Measurements from ENCODE around the gene NDOR1. TPM values are rescaled to one million over a fixed set of nuclear protein-coding genes. Genes with fewer than 3 reads are reported as not detected.
A peak's percentile ranks its signal among the peaks of the same experiment; 100 is the strongest.

Gene NDOR1
- total RNA-seq (2022) (29.0 and 31.8 TPM in 2 replicates), Bru-seq, nascent RNA (percentile 67 among the genes with signal in this experiment), BruChase-seq, experiment 1, labeled RNA remaining after a 2-hour chase (percentile 69 among the genes with signal in this experiment), BruChase-seq, experiment 2, labeled RNA remaining after a 6-hour chase (percentile 77 among the genes with signal in this experiment)
- long read RNA-seq, transcript NDOR1-201 (14 exons, 1,794 nt), result major isoform, 8 of 42 reads
- long read RNA-seq, partial matches to known transcripts, result 15 of 42 reads
- long read RNA-seq, other reads (novel, unspliced or antisense), result 17 of 42 reads

DNA sequence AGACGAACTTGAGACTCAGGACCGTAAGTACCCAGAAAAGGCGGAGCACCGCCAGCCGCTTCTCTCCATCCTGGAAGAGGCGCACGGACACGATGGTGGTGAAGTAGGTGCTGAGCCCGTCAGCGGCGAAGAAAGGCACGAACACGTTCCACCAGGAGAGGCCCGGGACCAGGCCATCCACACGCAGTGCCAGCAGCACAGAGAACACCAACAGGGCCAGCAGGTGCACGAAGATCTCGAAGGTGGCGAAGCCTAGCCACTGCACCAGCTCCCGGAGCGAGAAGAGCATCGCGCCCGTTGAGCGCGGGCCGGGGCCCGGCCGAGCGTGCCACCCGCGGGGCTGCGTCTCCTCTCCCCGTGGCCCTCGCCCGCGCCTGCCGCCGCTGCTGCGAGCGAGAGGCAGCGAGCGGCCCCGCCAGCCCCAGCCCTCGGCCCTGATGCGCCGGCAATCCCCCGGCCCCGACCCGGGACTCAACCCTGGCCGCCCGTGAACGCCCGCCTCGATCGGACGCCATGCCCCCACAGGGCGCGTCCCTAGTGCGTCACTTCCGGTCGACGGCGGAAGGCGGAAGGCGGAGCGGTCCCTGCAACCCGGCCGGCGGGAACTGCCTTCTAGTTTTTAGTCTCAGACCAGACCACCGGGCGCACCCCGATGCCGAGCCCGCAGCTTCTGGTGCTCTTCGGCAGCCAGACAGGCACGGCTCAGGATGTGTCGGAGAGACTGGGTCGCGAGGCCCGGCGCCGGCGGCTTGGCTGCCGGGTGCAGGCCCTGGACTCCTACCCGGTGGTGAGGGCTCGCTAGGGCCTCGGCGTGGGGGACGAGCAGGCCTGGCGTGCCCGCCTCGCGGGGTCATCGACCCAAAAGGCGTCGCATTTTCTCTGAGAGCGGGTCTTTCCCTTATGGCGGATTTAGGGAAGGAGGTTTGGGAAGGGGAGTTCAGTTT is at the start of gene NDOR1, which contains the start of gene TMEM203:
Gene NDOR1, plus strand, starts transcription at position 575 of the 944 bp plus-strand sequence. Its CDS starts 78 bp downstream, at position 653.
Gene TMEM203, minus strand, starts transcription at position 523 of the 944 bp plus-strand sequence. Its CDS starts 234 bp downstream, at position 289.
- H3K4me3 Mint-ChIP-seq (ENCODE audit: unreplicated experiment), result peak within 1 kb of the TSS; percentile 92
- intact Hi-C loops (cut with micrococcal nuclease; ENCODE audit: unreplicated experiment), result no loop called here
- DNase-seq, result peak; percentile 88 to 91

DNA sequence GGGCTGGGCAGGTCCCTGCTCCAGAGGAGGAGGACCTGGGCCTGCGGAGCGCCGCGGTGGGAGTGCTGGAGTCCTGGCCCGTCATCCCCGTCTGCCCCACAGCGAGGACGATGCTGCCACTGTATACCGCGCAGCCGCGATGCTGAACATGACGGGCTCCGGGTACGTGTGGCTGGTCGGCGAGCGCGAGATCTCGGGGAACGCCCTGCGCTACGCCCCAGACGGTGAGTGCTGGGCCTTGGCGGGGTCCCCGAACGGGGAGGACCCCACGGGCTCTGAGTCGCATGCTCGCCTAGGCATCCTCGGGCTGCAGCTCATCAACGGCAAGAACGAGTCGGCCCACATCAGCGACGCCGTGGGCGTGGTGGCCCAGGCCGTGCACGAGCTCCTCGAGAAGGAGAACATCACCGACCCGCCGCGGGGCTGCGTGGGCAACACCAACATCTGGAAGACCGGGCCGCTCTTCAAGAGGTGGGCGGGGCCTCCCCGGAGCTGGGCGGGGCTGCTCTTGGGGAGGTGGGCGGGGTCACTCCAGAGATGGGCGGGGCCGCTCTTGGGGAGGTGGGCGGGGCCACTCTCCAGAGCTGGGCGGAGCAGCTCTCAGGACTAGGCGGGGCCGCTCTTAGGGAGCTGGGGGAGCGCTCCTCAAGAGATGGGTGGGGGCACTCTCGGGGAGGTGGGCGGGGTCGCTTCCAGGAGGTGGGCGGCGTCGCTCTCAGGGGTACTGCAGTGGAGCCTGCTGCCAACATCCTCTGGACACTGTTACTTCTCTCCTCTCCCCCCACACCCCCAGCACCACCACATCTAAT is 48.7 kb upstream of the NDOR1 start:
- Histone ChIP-seq H3K4me3 (ENCODE audit: low read depth, low read length) (no peak overlapping the region), H3K27me3 (replicated peaks; ENCODE audit: control insufficient read depth, insufficient read depth, low read length) (no peaks in the 10 kb centered on the region; the same call in none of the 2 replicates), H3K4me1 (no peaks in the 10 kb centered on the region), H3K9me3 (no peaks in the 10 kb centered on the region), H3K36me3 (ENCODE audit: control insufficient read depth, insufficient read depth, low read length) (no peaks in the 10 kb centered on the region)
- no peak for DNase-seq
- peaks cover 8% of the 10 kb centered on the region for H3K27me3 Mint-ChIP-seq (ENCODE audit: insufficient read depth, unreplicated experiment)
- H3K27ac Mint-ChIP-seq (ENCODE audit: unreplicated experiment), result no peak overlapping the region
- ChIA-PET POLR2A (no interaction called here), CTCF (no interaction called here)
- BruUV-seq (replicated peaks), result no TSS peak
- no peaks in the 10 kb centered on the region for H3K36me3 Mint-ChIP-seq (ENCODE audit: insufficient read depth, unreplicated experiment)
- H3K9me3 Mint-ChIP-seq (ENCODE audit: unreplicated experiment), result no peaks in the 10 kb centered on the region
- H3K4me1 Mint-ChIP-seq (ENCODE audit: low read depth, unreplicated experiment), result no peaks in the 10 kb centered on the region
- H3K4me3 Mint-ChIP-seq (ENCODE audit: unreplicated experiment), result no peak overlapping the region
- TF ChIP-seq, protein P1, sequence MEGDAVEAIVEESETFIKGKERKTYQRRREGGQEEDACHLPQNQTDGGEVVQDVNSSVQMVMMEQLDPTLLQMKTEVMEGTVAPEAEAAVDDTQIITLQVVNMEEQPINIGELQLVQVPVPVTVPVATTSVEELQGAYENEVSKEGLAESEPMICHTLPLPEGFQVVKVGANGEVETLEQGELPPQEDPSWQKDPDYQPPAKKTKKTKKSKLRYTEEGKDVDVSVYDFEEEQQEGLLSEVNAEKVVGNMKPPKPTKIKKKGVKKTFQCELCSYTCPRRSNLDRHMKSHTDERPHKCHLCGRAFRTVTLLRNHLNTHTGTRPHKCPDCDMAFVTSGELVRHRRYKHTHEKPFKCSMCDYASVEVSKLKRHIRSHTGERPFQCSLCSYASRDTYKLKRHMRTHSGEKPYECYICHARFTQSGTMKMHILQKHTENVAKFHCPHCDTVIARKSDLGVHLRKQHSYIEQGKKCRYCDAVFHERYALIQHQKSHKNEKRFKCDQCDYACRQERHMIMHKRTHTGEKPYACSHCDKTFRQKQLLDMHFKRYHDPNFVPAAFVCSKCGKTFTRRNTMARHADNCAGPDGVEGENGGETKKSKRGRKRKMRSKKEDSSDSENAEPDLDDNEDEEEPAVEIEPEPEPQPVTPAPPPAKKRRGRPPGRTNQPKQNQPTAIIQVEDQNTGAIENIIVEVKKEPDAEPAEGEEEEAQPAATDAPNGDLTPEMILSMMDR (IDR thresholded peaks at IDR 0.05; ENCODE audit: insufficient read depth in 1 of 2, low read depth in 1 of 2, low read length in 1 of 2, severe bottlenecking in 1 of 2, unreplicated experiment in 1 of 2), result no peak
- intact Hi-C loops (cut with micrococcal nuclease; ENCODE audit: unreplicated experiment), result no loop called here

More for the DNA sequence above, at the start of gene NDOR1, which contains the start of gene TMEM203:
- Histone ChIP-seq H3K36me3 (ENCODE audit: control insufficient read depth, insufficient read depth, low read length) (no peaks in the 10 kb centered on the region; the same call in 1 of the 2 replicates), H3K4me3 (ENCODE audit: low read depth, low read length) (peak within 1 kb of the TSS; percentile 89), H3K4me1 (peaks cover 19% of the 10 kb centered on the region), H3K27me3 (replicated peaks; ENCODE audit: control insufficient read depth, insufficient read depth, low read length) (no peaks in the 10 kb centered on the region), H3K9me3 (no peaks in the 10 kb centered on the region)
- H3K27me3 Mint-ChIP-seq (ENCODE audit: insufficient read depth, unreplicated experiment), result no peaks in the 10 kb centered on the region
- BruUV-seq (replicated peaks), result no TSS peak
- H3K27ac Mint-ChIP-seq (ENCODE audit: unreplicated experiment), result peak within 1 kb of the TSS; percentile 94
- ChIA-PET POLR2A (interaction anchor here (0.6 to 1.1 kb wide), 4 partner anchors 13 to 61 kb away, joined by 3 to 4 read pairs (median 3); no protein-coding TSS in a partner anchor), CTCF (no interaction called here)
- H3K4me1 Mint-ChIP-seq (ENCODE audit: low read depth, unreplicated experiment), result peaks cover 12% of the 10 kb centered on the region
- TF ChIP-seq, protein P1 (IDR thresholded peaks at IDR 0.05; ENCODE audit: insufficient read depth in 1 of 2, low read depth in 1 of 2, low read length in 1 of 2, severe bottlenecking in 1 of 2, unreplicated experiment in 1 of 2), result no peak
- peaks cover 46% of the 10 kb centered on the region for H3K36me3 Mint-ChIP-seq (ENCODE audit: insufficient read depth, unreplicated experiment)
- H3K9me3 Mint-ChIP-seq (ENCODE audit: unreplicated experiment), result no peaks in the 10 kb centered on the region

Data from Caco-2 (cell line).